ENCODE measurements around the gene FAM83G. TPM values are rescaled to one million over a fixed set of nuclear protein-coding genes. Genes with fewer than 3 reads are reported as not detected.

FAM83G gene
- polyA plus RNA-seq, 1 of the 3 experiments (the other 2 are of a cell fraction), result 6.5 TPM

GRCh38 chr17:18981642-18982424 is 22.7 kb downstream of the FAM83G start:
- no peaks in the 10 kb centered on the region for H3K9me2 ChIP-seq
- peaks cover 0 to 20% of the 10 kb centered on the region in 2 experiments for H3K36me3 ChIP-seq (replicated peaks in 1 of 2; ENCODE audit: control insufficient read depth in 1 of 2, insufficient read depth in 2 of 2, low read length in 1 of 2)
- no peaks in the 10 kb centered on the region for H3K27me3 ChIP-seq (ENCODE audit: insufficient read depth)
- no peaks in the 10 kb centered on the region for H4K20me1 ChIP-seq (ENCODE audit: insufficient read depth)
- no peaks in the 10 kb centered on the region for H3F3A ChIP-seq (replicated peaks; ENCODE audit: insufficient read depth)
- WGBS (ENCODE audit: low lambda C conversion rate), result 53% methylated on average over 18 of the region's 30 CpGs
- ChIA-PET CTCF (interaction anchor here (2.5 kb wide), 1 partner anchor 21 kb away, joined by 17 read pairs; no protein-coding TSS in a partner anchor), POLR2A (no interaction called here)
- H3K9me3 ChIP-seq, result no peaks in the 10 kb centered on the region
- H3K4me3 ChIP-seq (ENCODE audit: low read depth in 2 of 2, low read length in 1 of 2), result no peak overlapping the region
- H3K79me2 ChIP-seq (ENCODE audit: insufficient read depth), result no peaks in the 10 kb centered on the region
- no peak for DNase-seq
- H3K4me1 ChIP-seq (ENCODE audit: control insufficient read depth in 1 of 2, insufficient read depth in 2 of 2, low read depth in 1 of 2, low read length in 1 of 2), result peaks cover 0 to 11% of the 10 kb centered on the region in 2 experiments; a peak in 3 of 4 replicates
- peak overlapping the region; percentile 71 for H3K9ac ChIP-seq
- peak overlapping the region; percentile 41; the same call in 1 of the 2 replicates for H3K4me2 ChIP-seq
- H2AFZ ChIP-seq (ENCODE audit: low read depth), result peak overlapping the region; percentile 67
- peak overlapping the region in 1 of 2 experiments; percentile 63; a peak in 3 of 4 replicates for H3K27ac ChIP-seq (ENCODE audit: low read depth in 2 of 2, low read length in 1 of 2)
- TF ChIP-seq PBX3 (IDR thresholded peaks at IDR 0.05), result peak; percentile 15; the same call in 1 of the 2 replicates
- TF ChIP-seq EP300 (IDR thresholded peaks at IDR 0.05; ENCODE audit: borderline replicate concordance in 1 of 2, low read depth in 1 of 2, low read length in 1 of 2), result peak in 1 of 2 experiments; percentile 11; a peak in 1 of 4 replicates
- no peak for TF ChIP-seq TAF1 (IDR thresholded peaks at IDR 0.05; ENCODE audit: borderline replicate concordance, low read depth, low read length)
- TF ChIP-seq CHD2 (IDR thresholded peaks at IDR 0.05; ENCODE audit: low read length, partially characterized antibody), result no peak
- TF ChIP-seq MAX (IDR thresholded peaks at IDR 0.05; ENCODE audit: low read depth), result peak; percentile 87
- no peak for TF ChIP-seq YY1 (IDR thresholded peaks at IDR 0.05; ENCODE audit: low read depth)
- TF ChIP-seq USF2 (IDR thresholded peaks at IDR 0.05; ENCODE audit: borderline replicate concordance, low read depth, low read length), result no peak
- TF ChIP-seq RFX5 (IDR thresholded peaks at IDR 0.05; ENCODE audit: low read length), result no peak
- no peak for TF ChIP-seq NFIC (IDR thresholded peaks at IDR 0.05; ENCODE audit: borderline replicate concordance)
- TF ChIP-seq USF1 (IDR thresholded peaks at IDR 0.05; ENCODE audit: borderline replicate concordance, low read depth), result no peak
- TF ChIP-seq IRF3 (IDR thresholded peaks at IDR 0.05; ENCODE audit: low read depth, low read length), result no peak
- TF ChIP-seq MEF2A (IDR thresholded peaks at IDR 0.05; ENCODE audit: borderline replicate concordance, low read depth), result no peak
- no peak; the same call in 1 of the 2 replicates for TF ChIP-seq JUND (IDR thresholded peaks at IDR 0.05)
- TF ChIP-seq GABPA (IDR thresholded peaks at IDR 0.05; ENCODE audit: low read depth), result no peak
- TF ChIP-seq MXI1 (IDR thresholded peaks at IDR 0.05; ENCODE audit: low read depth, low read length), result no peak
- TF ChIP-seq ZBTB33 (IDR thresholded peaks at IDR 0.05; ENCODE audit: borderline replicate concordance, low read depth), result no peak
- TF ChIP-seq CTCF (IDR thresholded peaks at IDR 0.05), result no peak
- TF ChIP-seq FOSL2 (IDR thresholded peaks at IDR 0.05; ENCODE audit: borderline replicate concordance, low read depth), result peak; percentile 83
- TF ChIP-seq ELF1 (IDR thresholded peaks at IDR 0.05), result no peak
- no peak for TF ChIP-seq POLR2AphosphoS5 (IDR thresholded peaks at IDR 0.05; ENCODE audit: low read depth, low read length)
- no peak for TF ChIP-seq EZH2phosphoT487 (IDR thresholded peaks at IDR 0.05; ENCODE audit: borderline replicate concordance, low read depth)
- no peak for TF ChIP-seq RAD21 (IDR thresholded peaks at IDR 0.05; ENCODE audit: low read length)
- no peak for TF ChIP-seq NRF1 (IDR thresholded peaks at IDR 0.05; ENCODE audit: low read depth, low read length)

Data from SK-N-SH (cell line).